ENCODE results near the gene NUMB. TPM values are rescaled to one million over a fixed set of nuclear protein-coding genes. Genes with fewer than 3 reads are reported as not detected.

Gene NUMB
- total RNA-seq, 3 donors from 2014 or later (not counting 1 experiment from before 2014, with no cell fraction given) = 50.0 to 67.4 (median 56.3) TPM

DNA sequence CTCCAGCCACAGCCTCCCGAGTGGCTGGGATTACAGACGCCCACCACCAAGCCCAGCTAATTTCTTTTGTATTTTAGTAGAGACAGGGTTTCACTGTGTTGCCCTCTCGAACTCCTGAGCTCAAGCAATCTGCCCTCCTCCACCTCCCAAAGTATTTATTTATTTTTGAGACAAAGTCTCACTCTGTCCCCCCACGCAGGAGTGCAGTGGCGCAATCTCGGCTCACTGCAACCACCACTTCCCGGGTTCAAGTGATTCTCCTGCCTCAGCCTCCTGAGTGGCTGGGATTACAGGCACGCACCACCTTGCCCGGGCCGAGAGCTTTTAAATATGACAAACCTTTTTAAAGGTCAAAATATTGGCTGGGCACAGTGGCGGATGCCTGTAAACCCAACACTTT, 14.6 kb downstream of the NUMB start:
- Mint-ChIP-seq H3K27ac (no peak overlapping the region), H3K27me3 (ENCODE audit: low read depth in 2 of 2) (no peaks in the 10 kb centered on the region), H3K9me3 (no peaks in the 10 kb centered on the region), H3K4me3 (no peak overlapping the region), H3K4me1 (peaks cover 5 to 6% of the 10 kb centered on the region in 2 donors), H3K36me3 (no peaks in the 10 kb centered on the region)
- no peaks in the 10 kb centered on the region for H3K27me3 ChIP-seq (ENCODE audit: control insufficient read depth, insufficient read depth, low read length)
- TF ChIP-seq, protein P1, sequence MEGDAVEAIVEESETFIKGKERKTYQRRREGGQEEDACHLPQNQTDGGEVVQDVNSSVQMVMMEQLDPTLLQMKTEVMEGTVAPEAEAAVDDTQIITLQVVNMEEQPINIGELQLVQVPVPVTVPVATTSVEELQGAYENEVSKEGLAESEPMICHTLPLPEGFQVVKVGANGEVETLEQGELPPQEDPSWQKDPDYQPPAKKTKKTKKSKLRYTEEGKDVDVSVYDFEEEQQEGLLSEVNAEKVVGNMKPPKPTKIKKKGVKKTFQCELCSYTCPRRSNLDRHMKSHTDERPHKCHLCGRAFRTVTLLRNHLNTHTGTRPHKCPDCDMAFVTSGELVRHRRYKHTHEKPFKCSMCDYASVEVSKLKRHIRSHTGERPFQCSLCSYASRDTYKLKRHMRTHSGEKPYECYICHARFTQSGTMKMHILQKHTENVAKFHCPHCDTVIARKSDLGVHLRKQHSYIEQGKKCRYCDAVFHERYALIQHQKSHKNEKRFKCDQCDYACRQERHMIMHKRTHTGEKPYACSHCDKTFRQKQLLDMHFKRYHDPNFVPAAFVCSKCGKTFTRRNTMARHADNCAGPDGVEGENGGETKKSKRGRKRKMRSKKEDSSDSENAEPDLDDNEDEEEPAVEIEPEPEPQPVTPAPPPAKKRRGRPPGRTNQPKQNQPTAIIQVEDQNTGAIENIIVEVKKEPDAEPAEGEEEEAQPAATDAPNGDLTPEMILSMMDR (IDR thresholded peaks at IDR 0.05) = no peak
- no peak overlapping the region for H3K27ac ChIP-seq (ENCODE audit: low read length)
- DNase-seq (no peak), ATAC-seq (no peak)
- no peak overlapping the region for H3K4me3 ChIP-seq (ENCODE audit: low read length)
- no peaks in the 10 kb centered on the region for H3K4me1 ChIP-seq (ENCODE audit: control insufficient read depth, insufficient read depth, low read length)
- 97% methylated on average over 9 of the region's 11 CpGs for WGBS (ENCODE audit: insufficient coverage)
- intact Hi-C loops (cut with micrococcal nuclease) = no loop called here
- no peaks in the 10 kb centered on the region for H3K9me3 ChIP-seq (ENCODE audit: control insufficient read depth, insufficient read depth, low read length)
- H3K36me3 ChIP-seq (ENCODE audit: control insufficient read depth, insufficient read depth, low read length) = no peaks in the 10 kb centered on the region

DNA sequence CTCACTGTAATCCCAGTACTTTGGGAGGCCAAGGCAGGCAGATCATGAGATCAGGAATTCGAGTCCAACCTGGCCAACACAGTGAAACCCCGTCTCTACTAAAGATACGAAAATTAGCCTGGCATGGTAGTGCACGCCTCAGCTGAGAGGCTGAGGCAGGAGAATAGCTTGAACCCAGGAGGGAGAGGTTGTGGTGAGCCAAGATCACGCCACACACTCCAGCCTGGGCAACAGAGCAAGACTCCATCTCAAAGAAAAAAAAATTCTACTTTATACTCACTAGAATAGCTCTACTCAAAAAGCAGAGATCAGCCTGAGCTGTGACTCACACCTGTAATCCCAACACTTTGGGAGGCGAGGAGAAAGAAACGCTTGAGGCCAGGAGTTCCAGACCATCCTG, 17.1 kb downstream of the NUMB start:
- Histone ChIP-seq H3K27ac (ENCODE audit: low read length) (no peak overlapping the region), H3K4me1 (ENCODE audit: control insufficient read depth, insufficient read depth, low read length) (no peaks in the 10 kb centered on the region), H3K9me3 (ENCODE audit: control insufficient read depth, insufficient read depth, low read length) (no peaks in the 10 kb centered on the region), H3K4me3 (ENCODE audit: low read length) (no peak overlapping the region), H3K27me3 (ENCODE audit: control insufficient read depth, insufficient read depth, low read length) (no peaks in the 10 kb centered on the region), H3K36me3 (ENCODE audit: control insufficient read depth, insufficient read depth, low read length) (no peaks in the 10 kb centered on the region)
- H3K36me3 Mint-ChIP-seq = no peaks in the 10 kb centered on the region
- no peak for DNase-seq
- no peaks in the 10 kb centered on the region for H3K9me3 Mint-ChIP-seq
- no peak for ATAC-seq
- 96% methylated on average over 5 of the region's 7 CpGs for whole genome bisulfite sequencing (ENCODE audit: insufficient coverage)
- no peak overlapping the region for H3K27ac Mint-ChIP-seq
- H3K27me3 Mint-ChIP-seq (ENCODE audit: low read depth in 2 of 2) = no peaks in the 10 kb centered on the region
- intact Hi-C loops (cut with micrococcal nuclease) = no loop called here
- H3K4me3 Mint-ChIP-seq = no peak overlapping the region
- TF ChIP-seq, protein P1 (IDR thresholded peaks at IDR 0.05) = no peak
- peaks cover 5 to 6% of the 10 kb centered on the region in 2 donors for H3K4me1 Mint-ChIP-seq

DNA sequence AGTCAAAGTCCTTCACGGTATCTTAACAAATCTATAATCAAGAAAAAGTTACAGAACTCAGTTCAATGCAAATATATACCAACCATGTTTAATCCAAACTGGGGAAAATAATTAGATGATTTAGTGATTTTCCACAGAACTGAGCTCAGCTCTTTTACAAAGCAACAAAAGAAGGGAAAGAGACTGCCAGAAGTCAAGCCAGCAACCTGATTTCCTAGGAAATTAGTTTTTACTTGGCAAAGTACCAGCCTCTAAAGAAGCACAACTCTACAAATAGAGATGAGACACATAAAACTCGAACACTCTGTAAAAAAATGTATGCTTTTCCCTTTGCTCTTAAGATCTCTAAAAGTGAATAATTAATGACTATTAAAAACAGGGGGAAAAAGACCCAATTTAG, 19.4 kb downstream of the NUMB start:
- peaks cover 6 to 14% of the 10 kb centered on the region in 2 donors for H3K4me1 Mint-ChIP-seq
- intact Hi-C loops (cut with micrococcal nuclease) = no loop called here

DNA sequence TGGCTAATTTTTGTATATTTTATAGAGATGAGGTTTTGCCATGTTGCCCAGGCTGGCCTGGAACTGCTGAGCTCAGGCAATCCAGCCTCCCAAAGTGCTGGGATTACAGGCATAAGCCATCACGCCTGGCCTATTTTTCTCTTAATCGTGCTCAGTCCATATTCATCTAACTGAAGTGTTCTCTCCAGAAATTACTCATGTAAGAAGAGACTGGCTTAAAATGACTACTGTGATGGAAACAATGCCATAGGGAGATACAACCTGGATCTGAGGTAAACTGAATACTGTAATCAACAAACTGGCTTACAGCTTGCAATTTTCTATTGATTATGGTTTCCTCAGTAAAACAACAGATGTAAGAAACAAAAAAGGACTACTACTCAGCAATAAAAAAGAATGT, 21.1 kb downstream of the NUMB start:
- H3K36me3 ChIP-seq (ENCODE audit: control insufficient read depth, insufficient read depth, low read length) = no peaks in the 10 kb centered on the region
- H3K27me3 Mint-ChIP-seq (ENCODE audit: low read depth in 2 of 2) = no peaks in the 10 kb centered on the region
- TF ChIP-seq, protein P1 (IDR thresholded peaks at IDR 0.05) = no peak
- DNase-seq = no peak
- H3K4me3 Mint-ChIP-seq = no peak overlapping the region
- peaks cover 10 to 22% of the 10 kb centered on the region in 2 donors for H3K4me1 Mint-ChIP-seq
- intact Hi-C loops (cut with micrococcal nuclease) = no loop called here
- H3K36me3 Mint-ChIP-seq = no peaks in the 10 kb centered on the region
- H3K4me3 ChIP-seq (ENCODE audit: low read length) = no peak overlapping the region
- no peaks in the 10 kb centered on the region for H3K9me3 ChIP-seq (ENCODE audit: control insufficient read depth, insufficient read depth, low read length)
- no peaks in the 10 kb centered on the region for H3K4me1 ChIP-seq (ENCODE audit: control insufficient read depth, insufficient read depth, low read length)
- H3K27ac ChIP-seq (ENCODE audit: low read length) = no peak overlapping the region
- H3K27ac Mint-ChIP-seq = no peak overlapping the region
- 100% methylated on average over 2 of the region's 2 CpGs for WGBS (ENCODE audit: insufficient coverage)
- H3K9me3 Mint-ChIP-seq = no peaks in the 10 kb centered on the region
- no peak for ATAC-seq
- H3K27me3 ChIP-seq (ENCODE audit: control insufficient read depth, insufficient read depth, low read length) = no peaks in the 10 kb centered on the region

More for the DNA sequence above, 19.4 kb downstream of the NUMB start:
- no CpG with 5 or more reads among the region's 2 CpGs for WGBS (ENCODE audit: insufficient coverage)
- H3K36me3 Mint-ChIP-seq = no peaks in the 10 kb centered on the region
- no peak overlapping the region for H3K4me3 Mint-ChIP-seq
- ATAC-seq = no peak
- H3K9me3 Mint-ChIP-seq = no peaks in the 10 kb centered on the region
- no peaks in the 10 kb centered on the region for H3K27me3 ChIP-seq (ENCODE audit: control insufficient read depth, insufficient read depth, low read length)
- TF ChIP-seq, protein P1 (IDR thresholded peaks at IDR 0.05) = no peak
- no peaks in the 10 kb centered on the region for H3K27me3 Mint-ChIP-seq (ENCODE audit: low read depth in 2 of 2)
- H3K4me3 ChIP-seq (ENCODE audit: low read length) = no peak overlapping the region
- no peak overlapping the region for H3K27ac Mint-ChIP-seq
- no peak overlapping the region for H3K27ac ChIP-seq (ENCODE audit: low read length)
- no peaks in the 10 kb centered on the region for H3K36me3 ChIP-seq (ENCODE audit: control insufficient read depth, insufficient read depth, low read length)
- no peaks in the 10 kb centered on the region for H3K4me1 ChIP-seq (ENCODE audit: control insufficient read depth, insufficient read depth, low read length)
- DNase-seq = no peak
- no peaks in the 10 kb centered on the region for H3K9me3 ChIP-seq (ENCODE audit: control insufficient read depth, insufficient read depth, low read length)

Measured in natural killer cell (primary cell).